Fibroblast of lung (primary cell): ENCODE results near the gene TOMM40. TPM values are rescaled to one million over a fixed set of nuclear protein-coding genes. Genes with fewer than 3 reads are reported as not detected.
A peak's percentile ranks its signal among the peaks of the same experiment; 100 is the strongest.

Experiments
- DNase-seq, 2 donors: peaks; one replicate each; pipeline versions ENCODE4 v3.0.0 to v3.0.0-alpha.2; 2010; ENCODE audit warnings: low read depth in 2 of 2
- H2AFZ ChIP-seq: 2 replicates; pipeline ENCODE4 v1.5.1; 2012; ENCODE audit warnings: low read length, control low read depth, inconsistent platforms
- H3K27ac ChIP-seq: 2 replicates; pipeline ENCODE4 v1.5.1; 2011; ENCODE audit warnings: low read length, control low read depth; ENCODE audit not compliant: insufficient read depth
- H3K27me3 ChIP-seq: 2 replicates; pipeline ENCODE4 v1.5.1; 2011; ENCODE audit warnings: mild to moderate bottlenecking, low read length; ENCODE audit not compliant: control insufficient read depth, insufficient read depth
- H3K36me3 ChIP-seq: 2 replicates; pipeline ENCODE4 v1.5.1; 2011; ENCODE audit warnings: low read length; ENCODE audit not compliant: control insufficient read depth, insufficient read depth
- H3K4me1 ChIP-seq: 2 replicates; pipeline ENCODE4 v1.5.1; 2011; ENCODE audit warnings: low read length; ENCODE audit not compliant: control insufficient read depth, insufficient read depth; ENCODE audit errors: extremely low read depth
- H3K4me2 ChIP-seq: 2 replicates; pipeline ENCODE4 v1.5.1; 2011; ENCODE audit warnings: low read length, control low read depth; ENCODE audit not compliant: insufficient read depth; ENCODE audit errors: extremely low read depth
- H3K4me3 ChIP-seq, 4 experiments: fragments of 200-600 bp in 1 of 4; sonication (generic) in 1 of 4; replicated peaks in 1 of 4; 2 replicates each; pipeline ENCODE4 v1.5.1; 2011 to 2016; ENCODE audit warnings: low read length in 4 of 4, low read depth in 3 of 4, mild to moderate bottlenecking in 3 of 4, control low read depth in 2 of 4, inconsistent platforms in 1 of 4, mixed read lengths in 1 of 4; ENCODE audit not compliant: insufficient read depth in 1 of 4; ENCODE audit errors: control extremely low read depth in 1 of 4
- H3K79me2 ChIP-seq: 2 replicates; pipeline ENCODE4 v1.5.1; 2012; ENCODE audit warnings: mild to moderate bottlenecking, low read length, inconsistent platforms; ENCODE audit not compliant: control insufficient read depth, insufficient read depth
- H3K9ac ChIP-seq: 2 replicates; pipeline ENCODE4 v1.5.1; 2011; ENCODE audit warnings: mild to moderate bottlenecking, low read length, control low read depth; ENCODE audit not compliant: insufficient read depth
- H3K9me3 ChIP-seq: 2 replicates; pipeline ENCODE4 v1.5.1; 2012; ENCODE audit warnings: low read depth, low read length; ENCODE audit not compliant: control insufficient read depth, insufficient read depth
- H4K20me1 ChIP-seq: 2 replicates; pipeline ENCODE4 v1.5.1; 2011; ENCODE audit warnings: low read length; ENCODE audit not compliant: control insufficient read depth, insufficient read depth; ENCODE audit errors: extremely low read depth
- CTCF ChIP-seq, 2 donors: IDR thresholded peaks in 1 of 2; conservative IDR thresholded peaks in 1 of 2; 1 replicate in 1 of 2; 2 replicates in 1 of 2; pipeline ENCODE4 v1.5.1; 2011 to 2012; ENCODE audit warnings: low read length in 2 of 2, control low read depth in 1 of 2, inconsistent platforms in 1 of 2, low read depth in 1 of 2, mild to moderate bottlenecking in 1 of 2
- EZH2 ChIP-seq: IDR thresholded peaks from 2 replicates; pipeline ENCODE4 v1.5.1; 2012; ENCODE audit warnings: low read length, control low read depth, mild to moderate bottlenecking; ENCODE audit errors: missing control alignments
- polyA minus RNA-seq: library from RNA; depleted of rRNA, polyadenylated mRNA; stranded (reverse); fragments of >200 nt; gene quantifications from 2 replicates; pipeline ENCODE4 v1.2.3, GENCODE V29; 2011; ENCODE audit warnings: low replicate concordance
- polyA plus RNA-seq, 2 donors: library from polyadenylated mRNA; depleted of rRNA in 1 of 2; stranded (reverse) in 1 of 2; unstranded in 1 of 2; fragments of >200 nt; gene quantifications; 2 replicates each; pipeline ENCODE4 v1.2.1, GENCODE V29; 2011 to 2012; ENCODE audit warnings: missing spikeins in 1 of 2
- total RNA-seq: library from RNA; depleted of rRNA; stranded (reverse); fragments of >200 nt; gene quantifications from 2 replicates; pipeline ENCODE4 v1.2.1, GENCODE V29; 2014

TOMM40 gene
- total RNA-seq (21.8 and 24.4 TPM in 2 replicates), polyA plus RNA-seq (32.1 and 57.7 TPM in 2 replicates), polyA minus RNA-seq (64.4 and 139 TPM in 2 replicates)
- 38.8 and 79.3 TPM in 2 replicates for polyA plus RNA-seq (2012)

- DNase-seq: peak in 1 of 2 donors; percentile 99
- Histone ChIP-seq H3K4me3 (peak within 1 kb of the TSS; percentile 67 to 95 (median 80)), H3K36me3 (peaks cover 23% of the 10 kb centered on the region), H3K4me1 (peaks cover 15% of the 10 kb centered on the region), H3K4me2 (peak within 1 kb of the TSS; percentile 97), H3K27me3 (no peaks in the 10 kb centered on the region), H3K9ac (peak within 1 kb of the TSS; percentile 80), H3K79me2 (peaks cover 27% of the 10 kb centered on the region), H3K9me3 (no peaks in the 10 kb centered on the region), H2AFZ (peak within 1 kb of the TSS; percentile 37), H3K27ac (peak within 1 kb of the TSS; percentile 82), H4K20me1 (no peaks in the 10 kb centered on the region)
- TF ChIP-seq CTCF (conservative IDR thresholded peaks at IDR 0.05 in 1 of 2, IDR thresholded peaks at IDR 0.05 in 1 of 2; ENCODE audit: low read depth in 1 of 2, low read length in 2 of 2) (no peak), EZH2 (no peak)
Observed at GRCh38 chr19:44891016-44891882, at the start of gene TOMM40. Gene TOMM40, plus strand, starts transcription at chr19:44891254. Its CDS starts 162 bp downstream, at chr19:44891416.

GRCh38 chr19:44845286-44845611 is 45.8 kb upstream of the TOMM40 start:
- Histone ChIP-seq H3K36me3 (no peaks in the 10 kb centered on the region), H3K9me3 (no peaks in the 10 kb centered on the region), H4K20me1 (no peaks in the 10 kb centered on the region), H2AFZ (peak overlapping the region; percentile 97), H3K27me3 (no peaks in the 10 kb centered on the region), H3K4me2 (peak overlapping the region; percentile 90), H3K27ac (peak overlapping the region; percentile 64), H3K4me1 (peaks cover 7% of the 10 kb centered on the region), H3K79me2 (peaks cover 41% of the 10 kb centered on the region), H3K4me3 (peak overlapping the region; percentile 40 to 70 (median 62)), H3K9ac (peak overlapping the region; percentile 50)
- TF ChIP-seq CTCF (conservative IDR thresholded peaks at IDR 0.05 in 1 of 2, IDR thresholded peaks at IDR 0.05 in 1 of 2; ENCODE audit: low read depth in 1 of 2, low read length in 2 of 2): no peak
- TF ChIP-seq EZH2: no peak
- DNase-seq: no peak

- Histone ChIP-seq H3K4me3 (peak within 1 kb of the TSS; percentile 85 to 98 (median 92)), H3K4me1 (peaks cover 7% of the 10 kb centered on the region), H2AFZ (peak within 1 kb of the TSS; percentile 97), H4K20me1 (no peaks in the 10 kb centered on the region), H3K27ac (peak within 1 kb of the TSS; percentile 90), H3K9me3 (no peaks in the 10 kb centered on the region), H3K4me2 (peak within 1 kb of the TSS; percentile 90), H3K79me2 (peaks cover 46% of the 10 kb centered on the region), H3K36me3 (no peaks in the 10 kb centered on the region), H3K9ac (peak within 1 kb of the TSS; percentile 99), H3K27me3 (no peaks in the 10 kb centered on the region)
- TF ChIP-seq EZH2: no peak
- peak; percentile 78 to 84 for TF ChIP-seq CTCF (conservative IDR thresholded peaks at IDR 0.05 in 1 of 2, IDR thresholded peaks at IDR 0.05 in 1 of 2; ENCODE audit: low read depth in 1 of 2, low read length in 2 of 2)
- peak; percentile 94 to 99 for DNase-seq
Observed at GRCh38 chr19:44845612-44846454, 45.2 kb upstream of the TOMM40 start, which contains the start of gene NECTIN2. Gene NECTIN2, plus strand, starts transcription at chr19:44846297. Its CDS starts 229 bp downstream, at chr19:44846526.
